NT2/D1 (cell line): Measurements from ENCODE around the gene TSPAN12.
A peak's percentile ranks its signal among the peaks of the same experiment; 100 is the strongest.

Experiments used
- DNase-seq: peaks from one replicate; pipeline ENCODE4 v3.0.0-alpha.2; 2011; ENCODE audit warnings: low read depth, low spot score
- H3K27me3 ChIP-seq: 2 replicates; pipeline ENCODE4 v1.6.0; 2011; ENCODE audit warnings: mild to moderate bottlenecking; ENCODE audit not compliant: insufficient read length, insufficient read depth
- H3K36me3 ChIP-seq: 2 replicates; pipeline ENCODE4 v1.6.1; 2011; ENCODE audit warnings: mild to moderate bottlenecking, low read length, mixed read lengths; ENCODE audit not compliant: insufficient read depth, insufficient read length
- H3K4me1 ChIP-seq: 2 replicates; pipeline ENCODE4 v1.5.1; 2011; ENCODE audit not compliant: insufficient read depth, insufficient read length
- H3K4me3 ChIP-seq: 2 replicates; pipeline ENCODE4 v1.5.1; 2011; ENCODE audit warnings: low read depth; ENCODE audit not compliant: insufficient read length
- H3K9ac ChIP-seq: 2 replicates; pipeline ENCODE4 v1.6.0; 2011; ENCODE audit warnings: low read depth; ENCODE audit not compliant: insufficient read length
- H3K9me3 ChIP-seq: 2 replicates; pipeline ENCODE4 v1.5.1; 2011; ENCODE audit warnings: mild to moderate bottlenecking, low read length; ENCODE audit not compliant: insufficient read depth
- SUZ12 ChIP-seq: IDR thresholded peaks from 2 replicates; pipeline ENCODE4 v1.6.1; 2011; ENCODE audit not compliant: insufficient read length, insufficient read depth; ENCODE audit errors: extremely low read depth
- YY1 ChIP-seq: IDR thresholded peaks from 2 replicates; pipeline ENCODE4 v1.6.1; 2011; ENCODE audit not compliant: insufficient read length, insufficient read depth
- ZNF274 ChIP-seq: IDR thresholded peaks from 2 replicates; pipeline ENCODE4 v1.6.1; 2011; ENCODE audit warnings: mild to moderate bottlenecking, low read depth, low read length

Gene TSPAN12

DNA sequence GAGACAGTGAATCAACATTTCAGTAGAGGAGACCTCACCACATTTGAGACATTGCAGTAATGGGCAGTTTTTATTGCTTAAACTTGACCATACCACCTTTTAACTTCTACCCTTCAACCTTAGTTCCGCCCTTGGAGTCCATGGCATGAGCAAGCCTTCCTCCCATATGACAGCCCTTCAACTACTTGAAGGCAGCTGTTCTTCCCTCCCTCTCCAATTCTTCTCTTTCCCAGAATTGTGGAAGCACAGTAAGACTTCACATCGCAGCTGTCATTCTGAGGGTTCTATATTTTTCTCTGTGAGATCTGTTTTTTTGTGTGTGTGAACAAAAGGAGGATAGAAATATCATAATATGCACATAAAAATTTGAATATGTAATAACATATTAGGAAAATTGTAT is 2.2 kb upstream of the TSPAN12 start:
- H3K9me3 ChIP-seq: no peaks in the 10 kb centered on the region
- no peak for DNase-seq
- TF ChIP-seq ZNF274 (no peak), YY1 (no peak), SUZ12 (no peak)
- no peak overlapping the region for H3K9ac ChIP-seq
- no peaks in the 10 kb centered on the region for H3K36me3 ChIP-seq
- H3K4me1 ChIP-seq: no peaks in the 10 kb centered on the region
- no peak overlapping the region for H3K4me3 ChIP-seq
- H3K27me3 ChIP-seq: no peaks in the 10 kb centered on the region

DNA sequence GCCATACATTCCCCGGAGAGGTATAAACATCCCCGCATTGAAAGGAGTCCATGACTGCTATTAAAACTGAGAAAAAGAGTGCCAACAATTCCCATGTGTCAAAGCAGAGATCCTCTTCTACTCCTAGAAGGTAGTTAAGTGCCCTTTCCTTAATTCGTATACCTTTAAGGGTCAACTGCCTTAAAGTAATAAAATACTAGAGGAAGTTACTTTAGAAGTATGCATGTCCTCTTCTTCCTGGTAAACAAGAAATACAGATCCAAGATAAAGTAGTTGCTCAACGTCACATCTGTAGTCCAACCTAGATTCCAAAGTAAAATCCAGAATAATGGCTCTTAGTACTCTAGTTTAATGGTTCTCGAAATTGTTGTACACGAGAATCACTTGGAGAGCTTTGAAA is 1.5 kb upstream of the TSPAN12 start:
- TF ChIP-seq SUZ12 (no peak), ZNF274 (no peak), YY1 (no peak)

GRCh38 chr7:120856621-120857352 is 1.2 kb downstream of the TSPAN12 start:
- H3K27me3 ChIP-seq: no peaks in the 10 kb centered on the region
- no peak for TF ChIP-seq SUZ12
- no peak for TF ChIP-seq YY1
- no peak for TF ChIP-seq ZNF274
- no peak for DNase-seq
- H3K4me1 ChIP-seq: no peaks in the 10 kb centered on the region
- H3K4me3 ChIP-seq: peak overlapping the region; percentile 43
- no peaks in the 10 kb centered on the region for H3K36me3 ChIP-seq
- H3K9me3 ChIP-seq: no peaks in the 10 kb centered on the region
- peak overlapping the region; percentile 61 for H3K9ac ChIP-seq

More for the DNA sequence above, 1.5 kb upstream of the TSPAN12 start:
- Histone ChIP-seq H3K4me3 (no peak overlapping the region), H3K36me3 (no peaks in the 10 kb centered on the region), H3K9me3 (no peaks in the 10 kb centered on the region), H3K9ac (no peak overlapping the region), H3K4me1 (no peaks in the 10 kb centered on the region), H3K27me3 (no peaks in the 10 kb centered on the region)
- DNase-seq: no peak

GRCh38 chr7:120856198-120856597 is 1.7 kb downstream of the TSPAN12 start:
- TF ChIP-seq ZNF274: no peak
- TF ChIP-seq YY1: no peak
- no peak for TF ChIP-seq SUZ12
- Histone ChIP-seq H3K9ac (no peak overlapping the region), H3K36me3 (no peaks in the 10 kb centered on the region), H3K9me3 (no peaks in the 10 kb centered on the region), H3K4me3 (peak overlapping the region; percentile 43), H3K4me1 (no peaks in the 10 kb centered on the region), H3K27me3 (no peaks in the 10 kb centered on the region)
- DNase-seq: no peak

DNA sequence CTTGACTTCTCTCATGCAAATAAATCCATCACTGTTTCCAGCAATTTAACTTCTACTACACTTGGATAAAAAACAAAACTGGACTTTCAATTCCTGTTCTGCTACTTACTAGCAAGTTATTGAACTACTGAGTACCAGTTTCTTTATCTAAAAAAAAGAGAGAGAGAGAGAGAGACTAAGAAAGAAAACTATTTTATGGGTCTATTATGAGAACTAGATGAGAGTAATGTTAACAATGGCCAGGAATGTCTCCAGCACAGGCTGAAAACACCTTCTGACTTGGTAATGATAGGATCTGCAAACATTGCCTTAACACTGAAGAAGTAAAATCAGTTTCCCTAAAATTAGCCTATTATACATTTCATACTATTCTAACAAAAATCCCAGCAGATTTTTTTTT is 5.2 kb downstream of the TSPAN12 start:
- H3K9me3 ChIP-seq: no peaks in the 10 kb centered on the region
- H3K9ac ChIP-seq: no peak overlapping the region
- H3K36me3 ChIP-seq: no peaks in the 10 kb centered on the region
- H3K4me1 ChIP-seq: no peaks in the 10 kb centered on the region
- no peak for DNase-seq
- H3K4me3 ChIP-seq: no peak overlapping the region
- no peak for TF ChIP-seq SUZ12
- no peak for TF ChIP-seq ZNF274
- TF ChIP-seq YY1: no peak
- H3K27me3 ChIP-seq: no peaks in the 10 kb centered on the region

DNA sequence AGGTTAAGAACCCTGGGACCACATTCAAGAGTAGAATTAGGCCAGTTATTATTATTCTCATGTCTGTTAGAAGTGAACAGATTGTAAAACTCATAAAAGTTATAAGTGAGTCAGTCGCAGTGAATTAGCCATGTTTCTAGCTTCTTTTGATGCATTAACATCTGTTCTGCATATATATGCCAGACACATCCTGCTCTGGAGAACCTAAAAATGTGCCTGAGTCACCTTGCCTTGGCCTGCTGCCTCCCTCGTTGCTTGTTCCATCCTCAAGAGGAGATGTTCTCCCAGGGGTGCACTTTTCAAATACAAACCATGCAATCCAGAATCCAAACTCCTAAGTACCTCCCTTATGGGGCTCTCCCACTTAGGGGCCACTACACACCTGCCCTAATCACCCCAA is 14.8 kb downstream of the TSPAN12 start:
- DNase-seq: no peak
- TF ChIP-seq ZNF274 (no peak), SUZ12 (no peak), YY1 (no peak)
- no peak overlapping the region for H3K4me3 ChIP-seq
- no peak overlapping the region for H3K9ac ChIP-seq
- H3K9me3 ChIP-seq: peaks cover 11% of the 10 kb centered on the region; the same call in 1 of the 2 replicates
- no peaks in the 10 kb centered on the region for H3K27me3 ChIP-seq
- H3K36me3 ChIP-seq: peaks cover 16% of the 10 kb centered on the region
- H3K4me1 ChIP-seq: no peaks in the 10 kb centered on the region

DNA sequence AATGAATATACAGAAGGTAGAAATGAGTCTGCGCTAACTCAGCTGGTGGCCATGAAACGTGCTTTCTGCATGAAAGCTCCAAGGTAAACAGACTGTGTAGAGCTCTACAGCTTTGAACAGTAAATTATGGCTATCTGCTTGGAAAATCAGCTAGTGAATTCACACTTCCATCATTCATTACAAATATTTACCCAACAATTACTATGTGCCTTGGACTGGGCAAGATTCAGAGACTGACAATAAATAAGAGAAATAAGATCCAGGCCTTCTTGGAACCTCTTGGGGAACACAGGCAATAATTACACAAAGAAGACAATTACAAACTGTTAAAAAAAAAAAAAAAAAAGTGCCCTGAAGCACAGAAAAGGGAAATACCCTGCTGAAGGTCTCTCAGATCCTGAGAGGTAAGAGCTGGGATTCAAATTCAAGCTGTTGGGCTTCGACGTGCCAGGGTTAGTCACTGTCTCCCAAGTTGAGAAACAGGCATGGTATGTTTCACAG is 15.8 kb downstream of the TSPAN12 start:
- H3K27me3 ChIP-seq: no peaks in the 10 kb centered on the region
- no peak for DNase-seq
- H3K36me3 ChIP-seq: peaks cover 22% of the 10 kb centered on the region
- H3K4me1 ChIP-seq: no peaks in the 10 kb centered on the region
- no peak for TF ChIP-seq ZNF274
- no peak for TF ChIP-seq SUZ12
- TF ChIP-seq YY1: no peak
- no peak overlapping the region for H3K9ac ChIP-seq
- H3K9me3 ChIP-seq: peaks cover 11% of the 10 kb centered on the region; the same call in 1 of the 2 replicates
- no peak overlapping the region for H3K4me3 ChIP-seq
